C1 segment of cervical spinal cord (tissue), 14 donors: Measurements from ENCODE around the gene PKD1.
"Not testable (repeated sequence)": the region's sequence is repeated elsewhere in the genome, so short reads cannot be mapped to it uniquely, and the experiment has no call there.

Experiments used
- DNase-seq, 14 donors: peaks; one replicate each; lab custom pipeline; 2025; lab: John Stamatoyannopoulos, UW

PKD1 gene

DNA sequence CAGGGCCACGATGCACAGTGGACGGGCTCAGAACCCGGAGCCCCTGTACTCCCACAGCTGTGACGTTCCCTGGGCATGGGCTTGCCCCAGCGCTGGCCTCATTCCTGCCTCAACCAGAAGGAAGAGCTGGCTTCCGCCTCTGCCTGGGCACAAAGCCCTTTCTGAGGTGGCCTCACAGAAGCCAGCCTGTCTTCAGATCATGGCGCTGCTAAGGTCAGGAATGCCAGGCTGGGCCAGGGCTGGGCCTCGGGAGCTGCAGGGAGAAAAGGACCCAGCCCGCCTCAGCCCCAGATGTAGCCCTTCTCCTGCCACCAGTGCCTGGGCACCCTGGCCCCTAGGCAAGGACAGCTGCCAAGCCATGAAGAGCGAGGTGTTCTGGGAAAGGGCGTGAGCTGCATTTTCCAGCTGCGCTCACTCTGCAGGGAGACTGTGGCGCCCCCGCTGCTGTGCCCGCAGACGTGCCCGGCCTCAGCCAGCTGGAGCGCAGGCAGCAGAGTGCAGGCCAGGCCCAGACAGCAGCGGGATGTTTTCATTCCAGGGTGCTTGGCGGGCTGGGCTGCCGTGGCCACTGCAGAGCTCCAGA is 9.4 kb downstream of the PKD1 start:
- DNase-seq, result peak in 12 of 14 donors; percentile 42 to 94 (median 64)

DNA sequence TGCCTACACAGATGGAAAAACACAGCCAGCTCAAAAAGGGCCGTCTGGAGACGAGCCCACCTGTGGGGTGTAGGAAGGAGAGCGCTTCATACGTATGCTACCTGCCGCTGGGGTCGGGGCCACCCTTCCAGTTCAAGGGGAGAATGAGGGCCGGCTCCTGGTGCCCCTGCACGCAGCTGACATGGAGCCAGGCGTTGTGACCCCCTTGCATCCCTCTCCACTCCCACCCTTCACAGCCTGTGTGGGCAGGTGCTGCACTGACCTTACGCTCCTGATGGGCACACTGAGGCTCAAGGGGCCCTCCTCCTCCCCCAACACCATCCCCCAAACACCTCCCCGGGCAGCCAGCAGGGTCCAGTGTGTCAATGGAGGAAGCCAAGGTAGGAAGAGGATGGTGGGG is 10.1 kb downstream of the PKD1 start:
- DNase-seq, result not testable (repeated sequence)

DNA sequence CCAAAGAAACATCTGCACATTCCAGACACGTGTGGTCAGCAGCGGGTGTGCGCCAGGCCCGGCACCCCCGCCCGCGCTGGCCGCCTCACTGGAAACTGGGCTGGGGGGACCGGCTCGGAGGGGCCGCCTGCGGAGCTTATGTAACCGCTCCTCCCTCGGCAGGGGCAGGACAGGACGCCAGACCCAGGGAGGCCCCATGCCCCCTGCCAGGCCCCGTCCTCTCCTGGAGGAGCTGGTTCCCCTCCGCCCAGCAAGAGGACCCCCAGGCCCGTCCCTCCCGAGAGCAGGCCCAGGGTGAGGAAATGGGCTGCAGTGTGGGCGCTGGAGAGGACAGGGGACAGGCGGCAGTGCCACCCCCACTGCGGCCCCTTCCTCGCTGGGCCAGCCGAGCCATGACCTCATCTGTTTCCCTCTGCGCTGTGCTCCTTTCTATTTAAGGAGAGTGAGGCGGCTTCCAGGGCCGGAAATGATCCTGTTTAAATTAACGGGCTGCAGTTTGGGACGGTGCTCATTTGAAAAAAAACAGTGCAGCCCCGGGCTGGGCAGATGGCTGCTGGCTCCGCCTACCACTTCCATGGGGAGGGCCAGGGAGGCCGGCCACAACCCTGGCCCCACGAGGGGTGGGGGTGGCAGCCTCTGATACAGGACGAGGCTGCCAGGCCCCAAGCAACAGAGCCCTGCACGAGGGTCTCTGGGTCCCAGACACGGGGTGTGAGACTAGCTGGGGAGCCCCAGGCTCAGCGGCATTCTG is 10.8 kb downstream of the PKD1 start:
- peak in 10 of 14 donors; percentile 33 to 84 (median 56) for DNase-seq

DNA sequence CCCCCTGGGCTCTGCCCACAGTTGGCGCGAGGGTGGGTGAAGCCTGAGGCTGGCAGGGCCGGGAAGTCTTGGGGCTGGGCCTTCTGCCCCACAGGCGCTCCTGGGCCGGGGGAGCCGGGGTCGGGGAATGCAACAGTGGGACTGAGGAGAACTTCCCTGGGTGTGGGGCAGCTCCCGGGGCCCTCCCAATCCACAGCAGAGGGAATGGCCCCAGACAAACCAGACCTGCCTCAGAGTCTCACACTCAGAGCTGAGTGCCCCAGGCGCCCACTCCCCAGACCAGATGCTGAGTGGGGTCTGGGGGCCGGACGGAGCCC is 11.4 kb downstream of the PKD1 start:
- DNase-seq, result peak in 2 of 14 donors; percentile 52 to 58

GRCh38 chr16:2123706-2124376 is 11.9 kb downstream of the PKD1 start:
- DNase-seq, result not testable (repeated sequence)

GRCh38 chr16:2122934-2123683 is 12.6 kb downstream of the PKD1 start:
- DNase-seq, result peak in 3 of 14 donors; percentile 6 to 43 (median 31)

DNA sequence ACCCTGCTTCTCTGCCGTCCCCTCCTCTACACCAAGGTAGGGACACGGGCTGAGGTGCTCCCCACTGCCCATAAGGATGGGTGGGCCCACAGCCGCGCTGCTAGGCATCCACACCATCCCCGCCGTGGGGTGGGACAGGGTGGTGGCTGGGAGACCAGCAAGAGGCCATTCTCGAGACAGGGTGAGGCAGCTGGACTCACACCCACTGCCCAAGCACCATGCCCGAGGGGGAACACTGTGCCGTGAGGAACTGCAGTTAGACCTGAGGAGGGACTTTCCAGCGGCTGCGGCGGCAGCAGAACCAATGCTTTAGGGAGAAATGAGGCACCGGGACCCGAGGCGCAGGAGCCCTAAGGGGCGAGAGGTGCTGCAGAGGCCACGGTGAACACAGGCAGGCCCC is 13.3 kb downstream of the PKD1 start:
- DNase-seq, result no peak

GRCh38 chr16:2121853-2122252 is 13.8 kb downstream of the PKD1 start:
- peak in 9 of 14 donors; percentile 29 to 64 (median 39) for DNase-seq

GRCh38 chr16:2121325-2121724 is 14.4 kb downstream of the PKD1 start:
- peak in 10 of 14 donors; percentile 15 to 80 (median 28) for DNase-seq

DNA sequence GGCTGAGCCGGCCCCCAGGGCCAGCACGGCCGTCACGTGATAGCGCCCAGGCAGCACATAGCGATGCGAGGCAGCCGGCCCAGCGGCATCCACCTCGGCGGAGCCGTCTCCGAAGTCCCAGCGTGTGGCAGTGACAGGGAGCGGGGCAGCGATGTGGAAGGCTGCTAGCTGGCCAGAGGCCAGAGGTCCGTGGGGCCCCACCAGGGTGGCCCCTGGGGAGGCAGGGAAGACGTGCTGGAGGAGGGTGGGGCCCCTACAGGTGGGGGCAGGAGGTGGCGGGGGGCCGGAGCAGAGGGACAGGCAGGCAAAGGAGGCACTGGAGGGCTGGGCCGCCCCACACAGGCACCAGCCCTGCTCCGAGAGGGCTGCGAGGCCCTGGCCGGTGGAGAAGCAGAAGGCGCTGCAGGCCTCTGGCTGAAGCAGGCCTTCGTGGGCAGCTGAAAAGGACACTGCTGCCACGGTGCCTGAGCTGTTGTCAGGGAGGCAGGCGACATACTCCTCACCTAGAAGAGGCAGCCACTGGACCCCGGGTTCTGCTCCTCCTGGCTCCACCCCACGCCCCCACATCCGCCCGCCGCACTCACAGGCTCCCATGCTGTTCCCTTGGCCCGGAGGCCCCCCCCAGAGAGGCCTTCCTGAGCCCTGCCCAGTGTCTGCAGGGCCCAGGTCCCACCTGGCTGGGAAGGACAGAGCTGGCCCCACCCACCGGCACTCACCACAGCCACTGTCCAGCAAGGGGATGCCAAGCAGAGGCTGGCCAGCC is 17.6 kb downstream of the PKD1 start:
- not testable (repeated sequence) for DNase-seq

DNA sequence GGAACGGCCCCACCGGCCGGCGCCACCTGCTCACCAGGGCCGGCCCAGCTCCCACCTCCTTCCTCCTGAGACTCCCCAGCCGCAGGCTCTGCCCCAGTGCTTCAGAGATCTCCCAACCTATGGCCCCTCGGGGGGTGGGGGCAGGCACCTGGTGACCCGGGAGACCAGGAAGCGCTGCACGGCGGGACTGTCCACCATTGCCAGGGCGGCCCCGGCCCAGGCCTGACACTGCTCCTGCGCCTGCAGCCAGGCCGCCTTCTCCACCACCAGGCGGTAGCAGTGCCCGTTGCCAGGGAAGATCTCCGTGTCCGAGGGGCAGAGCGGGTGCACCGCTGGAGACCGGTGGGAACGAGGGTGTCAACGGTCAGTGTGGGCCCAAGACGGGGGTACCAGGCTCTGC is 18.4 kb downstream of the PKD1 start:
- not testable (repeated sequence) for DNase-seq

DNA sequence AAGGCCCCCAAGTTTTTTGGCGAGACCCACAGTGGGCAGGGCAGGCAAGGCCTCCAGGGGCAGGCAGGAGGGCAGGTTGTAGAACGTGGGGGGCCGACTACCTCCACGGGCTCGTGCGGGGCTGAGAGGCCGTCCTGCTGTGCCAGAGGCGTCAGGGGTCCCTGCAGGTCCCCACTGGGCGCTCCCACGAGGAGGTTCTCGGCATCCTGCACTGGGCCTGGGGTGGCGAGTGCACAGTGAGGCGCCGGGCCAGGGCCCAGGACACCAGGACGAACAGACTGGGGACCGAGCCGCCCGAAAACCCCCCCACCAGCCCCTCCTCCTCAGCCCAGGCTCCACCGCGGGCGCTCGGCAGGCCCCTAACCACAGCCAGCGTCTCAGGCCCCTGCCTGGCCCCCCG is 19.3 kb downstream of the PKD1 start:
- not testable (repeated sequence) for DNase-seq

DNA sequence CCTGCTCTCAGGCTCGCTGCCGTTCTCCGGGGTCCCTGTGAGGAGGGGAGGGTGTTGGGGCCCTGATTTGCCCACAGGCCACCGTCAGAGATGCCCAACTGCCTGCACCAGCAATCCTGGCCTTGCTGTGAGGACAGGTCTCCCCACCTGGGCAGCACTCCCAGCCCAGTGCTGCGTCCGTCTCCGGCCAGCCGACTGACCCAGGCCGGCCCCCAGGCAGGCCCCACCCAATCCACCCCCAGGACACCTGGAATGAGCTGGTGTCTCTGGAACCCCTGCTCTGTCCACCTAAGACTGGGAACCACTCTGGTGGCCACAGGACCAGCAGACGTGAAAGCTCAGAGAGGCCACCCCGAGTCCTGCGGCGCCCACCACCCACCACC is 20.1 kb downstream of the PKD1 start:
- DNase-seq, result no peak

GRCh38 chr16:2114885-2115590 is 20.7 kb downstream of the PKD1 start:
- not testable (repeated sequence) for DNase-seq

DNA sequence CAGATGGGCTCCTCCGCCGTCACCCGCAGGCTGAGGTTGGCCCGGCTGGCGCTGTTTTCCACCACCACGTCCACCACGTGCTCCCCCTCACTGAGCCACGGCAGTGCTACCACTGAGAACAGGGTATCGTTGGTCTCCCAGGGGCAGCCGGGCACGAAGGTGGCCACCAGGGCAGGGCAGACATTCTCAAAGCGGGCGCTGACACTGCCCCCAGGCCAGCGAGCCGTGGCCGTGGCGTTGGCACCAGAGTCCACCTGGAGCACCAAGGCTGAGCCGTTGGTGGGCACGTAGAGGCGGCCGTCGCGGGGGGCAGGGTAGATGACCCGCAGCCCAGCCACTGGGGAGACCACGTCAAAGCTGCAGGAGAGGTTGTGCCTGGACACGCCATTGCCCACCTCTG is 21.5 kb downstream of the PKD1 start:
- DNase-seq, result not testable (repeated sequence)

GRCh38 chr16:2112539-2113106 is 23.1 kb downstream of the PKD1 start:
- DNase-seq, result not testable (repeated sequence)

DNA sequence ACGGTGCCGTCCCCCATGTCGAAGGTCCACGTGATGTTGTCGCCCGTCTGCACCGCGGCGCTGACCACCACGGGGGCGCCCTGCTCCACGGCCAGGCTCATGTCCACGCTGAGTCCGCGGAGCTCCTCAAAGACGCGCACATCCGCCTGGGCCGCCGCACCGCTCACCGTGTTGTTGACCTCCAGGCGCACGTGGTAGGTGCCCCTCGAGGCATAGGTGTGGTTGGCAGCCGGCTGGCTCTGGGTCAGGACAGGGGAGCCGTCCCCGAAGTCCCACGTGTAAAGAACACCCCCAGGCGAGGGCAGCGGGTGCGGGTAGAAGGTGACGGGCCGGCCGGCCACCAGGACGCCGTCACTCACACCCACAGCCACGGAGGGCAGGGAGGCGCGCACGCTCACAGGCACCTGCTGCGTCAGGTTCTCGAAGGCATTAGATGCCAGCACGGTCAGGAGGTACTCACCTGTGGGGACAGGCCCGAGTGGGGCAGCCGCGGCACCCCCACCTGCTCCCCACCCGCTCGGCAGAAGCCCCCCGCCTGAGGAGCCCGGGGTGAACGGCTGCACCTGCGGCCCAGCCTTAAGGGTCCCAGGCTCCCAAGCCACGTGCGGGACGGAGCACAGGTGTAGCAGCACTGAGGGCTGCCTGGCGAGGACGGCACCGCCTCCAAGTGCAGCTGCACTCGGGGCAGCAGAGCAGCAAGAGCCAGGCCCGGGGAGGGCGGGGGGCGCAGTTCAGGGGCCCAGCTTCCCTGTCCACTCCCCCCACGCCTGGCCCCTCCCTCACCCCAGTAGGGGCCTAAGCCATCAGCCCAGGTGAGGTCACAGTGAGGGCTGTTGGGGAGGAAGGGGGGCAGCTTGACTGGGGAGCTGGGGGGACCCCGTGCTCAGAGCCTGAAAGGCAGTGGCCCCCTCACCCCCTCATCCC is 24.0 kb downstream of the PKD1 start:
- not testable (repeated sequence) for DNase-seq

- DNase-seq, result not testable (repeated sequence)
Measured at GRCh38 chr16:2111009-2111353, 24.7 kb downstream of the PKD1 start.

- DNase-seq, result not testable (repeated sequence)
Measured at GRCh38 chr16:2110332-2111008, 25.2 kb downstream of the PKD1 start.
